Progenitor cell of endocrine pancreas (in vitro differentiated cells): ENCODE data around the gene ITGBL1. TPM values are rescaled to one million over a fixed set of nuclear protein-coding genes. Genes with fewer than 3 reads are reported as not detected.

Experiments
- DNase-seq: peaks from one replicate; pipeline ENCODE4 v3.0.0; 2021; ENCODE audit warnings: low spot score; ENCODE audit not compliant: unreplicated experiment
- H3K27ac Mint-ChIP-seq: 2 replicates; pipeline ENCODE4 v1.8.0; 2021; ENCODE audit warnings: mild to moderate bottlenecking, moderate library complexity, mixed read lengths
- H3K27me3 Mint-ChIP-seq: 2 replicates; pipeline ENCODE4 v1.8.0; 2021; ENCODE audit warnings: mixed read lengths
- H3K36me3 Mint-ChIP-seq: 2 replicates; pipeline ENCODE4 v1.8.0; 2022; ENCODE audit warnings: mixed read lengths; ENCODE audit not compliant: insufficient read depth
- H3K4me1 Mint-ChIP-seq: 2 replicates; pipeline ENCODE4 v1.8.0; 2021; ENCODE audit warnings: low read depth, mixed read lengths
- H3K4me3 Mint-ChIP-seq: 2 replicates; pipeline ENCODE4 v1.8.0; 2021; ENCODE audit warnings: low read depth, mild to moderate bottlenecking, moderate library complexity, mixed read lengths
- H3K9me3 Mint-ChIP-seq: 2 replicates; pipeline ENCODE4 v1.8.0; 2021; ENCODE audit warnings: low read depth, mixed read lengths
- total RNA-seq: library from RNA; stranded (reverse); gene quantifications from 2 replicates; pipeline ENCODE4 v1.2.1, GENCODE V29; 2021
- TF ChIP-seq, protein P1 (sequence below): fragments of 200-600 bp; sonication (generic); IDR thresholded peaks from one replicate; pipeline ENCODE4 v1.5.0; 2021; ENCODE audit warnings: antibody characterized with exemption, mild to moderate bottlenecking; ENCODE audit not compliant: unreplicated experiment

The ITGBL1 gene
- total RNA-seq, 1 donor from 2014 or later = not detected

GRCh38 chr13:101516262-101516661 is 63.8 kb downstream of the ITGBL1 start:
- TF ChIP-seq, protein P1, sequence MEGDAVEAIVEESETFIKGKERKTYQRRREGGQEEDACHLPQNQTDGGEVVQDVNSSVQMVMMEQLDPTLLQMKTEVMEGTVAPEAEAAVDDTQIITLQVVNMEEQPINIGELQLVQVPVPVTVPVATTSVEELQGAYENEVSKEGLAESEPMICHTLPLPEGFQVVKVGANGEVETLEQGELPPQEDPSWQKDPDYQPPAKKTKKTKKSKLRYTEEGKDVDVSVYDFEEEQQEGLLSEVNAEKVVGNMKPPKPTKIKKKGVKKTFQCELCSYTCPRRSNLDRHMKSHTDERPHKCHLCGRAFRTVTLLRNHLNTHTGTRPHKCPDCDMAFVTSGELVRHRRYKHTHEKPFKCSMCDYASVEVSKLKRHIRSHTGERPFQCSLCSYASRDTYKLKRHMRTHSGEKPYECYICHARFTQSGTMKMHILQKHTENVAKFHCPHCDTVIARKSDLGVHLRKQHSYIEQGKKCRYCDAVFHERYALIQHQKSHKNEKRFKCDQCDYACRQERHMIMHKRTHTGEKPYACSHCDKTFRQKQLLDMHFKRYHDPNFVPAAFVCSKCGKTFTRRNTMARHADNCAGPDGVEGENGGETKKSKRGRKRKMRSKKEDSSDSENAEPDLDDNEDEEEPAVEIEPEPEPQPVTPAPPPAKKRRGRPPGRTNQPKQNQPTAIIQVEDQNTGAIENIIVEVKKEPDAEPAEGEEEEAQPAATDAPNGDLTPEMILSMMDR = no peak
- Mint-ChIP-seq H3K4me1 (no peaks in the 10 kb centered on the region), H3K27me3 (peaks cover 3% of the 10 kb centered on the region), H3K27ac (no peak overlapping the region), H3K4me3 (no peak overlapping the region), H3K9me3 (no peaks in the 10 kb centered on the region), H3K36me3 (no peaks in the 10 kb centered on the region)
- no peak for DNase-seq

- H3K4me1 Mint-ChIP-seq = no peaks in the 10 kb centered on the region
- no peak overlapping the region for H3K4me3 Mint-ChIP-seq
- no peaks in the 10 kb centered on the region for H3K27me3 Mint-ChIP-seq
- no peak overlapping the region for H3K27ac Mint-ChIP-seq
- TF ChIP-seq, protein P1 = no peak
- no peaks in the 10 kb centered on the region for H3K9me3 Mint-ChIP-seq
- no peaks in the 10 kb centered on the region for H3K36me3 Mint-ChIP-seq
- no peak for DNase-seq
Observed at GRCh38 chr13:101520672-101521071, 68.2 kb downstream of the ITGBL1 start.

DNA sequence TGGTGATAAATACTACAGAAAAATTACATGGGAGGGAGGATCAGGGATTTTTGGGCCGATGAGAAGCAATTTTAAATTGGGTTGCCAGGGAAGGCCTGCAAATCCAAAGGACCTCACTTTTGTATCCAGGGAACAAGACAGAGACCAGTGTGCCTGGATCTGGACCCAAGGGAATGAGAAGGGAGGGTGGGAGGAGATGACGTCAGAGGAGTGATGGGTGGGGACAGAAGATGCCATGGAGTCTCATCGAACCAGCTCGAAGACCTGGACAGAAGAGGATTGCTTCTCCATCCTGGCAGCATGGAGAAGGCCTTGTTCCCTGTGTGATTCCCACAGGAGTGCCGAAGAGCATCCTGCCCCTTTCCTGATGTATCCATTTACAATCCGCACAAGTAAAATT is 68.9 kb downstream of the ITGBL1 start:
- Mint-ChIP-seq H3K4me1 (no peaks in the 10 kb centered on the region), H3K36me3 (no peaks in the 10 kb centered on the region), H3K27me3 (no peaks in the 10 kb centered on the region), H3K4me3 (no peak overlapping the region), H3K9me3 (no peaks in the 10 kb centered on the region), H3K27ac (no peak overlapping the region)
- TF ChIP-seq, protein P1 = no peak
- DNase-seq = no peak

DNA sequence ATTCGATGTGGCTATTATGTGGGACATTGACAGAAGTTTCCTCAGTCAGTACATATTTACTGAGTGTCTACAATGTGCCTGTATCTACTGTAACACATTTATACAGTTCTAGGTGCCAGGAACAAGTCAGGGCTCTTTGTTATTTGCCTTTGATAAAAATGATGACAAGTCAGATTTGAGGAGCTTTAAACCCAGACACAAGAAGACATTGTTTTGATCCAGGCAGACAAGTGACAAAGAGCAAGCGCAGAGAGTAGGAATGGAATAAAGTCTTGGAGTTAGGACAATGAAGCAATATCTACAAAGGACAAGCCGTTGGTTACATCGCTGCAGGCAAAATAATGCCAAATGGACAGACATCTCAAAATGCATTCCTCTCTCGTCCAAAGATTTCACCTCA is 70.1 kb downstream of the ITGBL1 start:
- TF ChIP-seq, protein P1 = no peak
- Mint-ChIP-seq H3K4me3 (no peak overlapping the region), H3K27me3 (no peaks in the 10 kb centered on the region), H3K4me1 (no peaks in the 10 kb centered on the region), H3K36me3 (no peaks in the 10 kb centered on the region), H3K9me3 (no peaks in the 10 kb centered on the region), H3K27ac (no peak overlapping the region)
- no peak for DNase-seq

DNA sequence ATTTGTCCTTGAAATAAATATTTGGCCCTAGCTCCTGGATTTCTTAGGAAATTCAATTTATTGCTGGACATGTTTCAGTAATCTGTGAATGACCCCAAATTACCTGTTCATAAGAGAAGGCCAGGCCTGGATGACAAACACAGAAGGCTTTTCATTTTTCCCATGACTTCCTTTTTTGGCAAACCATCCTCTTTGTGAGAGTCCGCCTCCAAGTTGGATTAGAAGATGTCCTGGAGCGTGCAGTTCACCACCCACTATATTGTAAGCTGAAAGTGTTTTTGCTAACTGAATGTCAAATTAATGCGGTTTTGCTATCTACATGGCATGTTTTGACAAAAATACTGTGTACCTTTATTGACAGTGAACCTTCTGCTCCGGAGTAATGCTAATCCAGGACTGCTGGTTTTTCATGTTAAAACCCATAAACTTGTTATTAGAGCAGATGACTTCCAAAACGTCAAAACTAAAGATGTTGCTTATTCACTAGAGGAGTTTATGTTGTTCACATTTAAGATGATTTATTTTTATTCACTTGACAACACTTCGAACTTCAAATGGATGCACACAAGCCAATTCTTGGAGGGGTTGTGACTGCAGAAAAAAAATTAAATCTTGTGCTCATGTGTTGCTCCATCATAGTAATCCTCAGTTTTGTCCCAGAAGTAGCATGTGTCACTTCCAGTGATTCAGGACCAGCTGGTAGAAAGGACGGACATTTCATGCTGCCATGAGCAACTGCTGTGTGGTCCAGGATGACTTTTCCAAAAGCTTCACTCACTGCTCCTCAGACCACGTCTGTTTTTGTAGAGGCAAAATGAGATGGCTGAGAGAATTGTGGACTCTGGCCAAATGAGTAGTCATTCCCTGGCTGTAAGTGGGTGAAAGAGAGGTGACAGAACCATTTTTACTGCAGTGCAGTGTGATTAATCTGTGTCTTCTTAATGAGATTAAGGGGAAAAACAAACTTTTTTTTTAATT is 71.0 kb downstream of the ITGBL1 start:
- Mint-ChIP-seq H3K27ac (no peak overlapping the region), H3K27me3 (no peaks in the 10 kb centered on the region), H3K36me3 (no peaks in the 10 kb centered on the region), H3K4me3 (no peak overlapping the region), H3K4me1 (no peaks in the 10 kb centered on the region), H3K9me3 (no peaks in the 10 kb centered on the region)
- TF ChIP-seq, protein P1 = no peak
- DNase-seq = no peak
